Heart right ventricle (tissue), 16 donors: ENCODE data around the gene TMEM120B. TPM values are rescaled to one million over a fixed set of nuclear protein-coding genes. Genes with fewer than 3 reads are reported as not detected.
"Not testable (repeated sequence)": the region's sequence is repeated elsewhere in the genome, so short reads cannot be mapped to it uniquely, and the experiment has no call there.

ENCODE experiments used
- ATAC-seq, 8 donors: fragments of 200-7000 bp; cut with Tn5 transposase; one replicate each; pipeline ENCODE4 v1.9.1; 2020; ENCODE audit warnings: mild to moderate bottlenecking in 8 of 8, moderate library complexity in 8 of 8, moderate number of reproducible peaks in 1 of 8
- DNase-seq, 2 donors: peaks; one replicate each; pipeline ENCODE4 v3.0.0-alpha.2; 2020
- H3K27ac ChIP-seq, 10 donors: fragments of 200-600 bp; sonication (generic) in 2 of 10; one replicate each; pipeline versions ENCODE4 v1.5.0 to v1.8.0; 2020 to 2022; ENCODE audit warnings: mild to moderate bottlenecking in 3 of 10
- H3K27me3 ChIP-seq, 7 donors: fragments of 200-600 bp; one replicate each; pipeline ENCODE4 v1.8.0; 2021 to 2022; ENCODE audit warnings: mild to moderate bottlenecking in 2 of 7
- H3K36me3 ChIP-seq, 9 donors: fragments of 200-600 bp; sonication (generic) in 1 of 9; one replicate each; pipeline versions ENCODE4 v1.5.0 to v1.8.0; 2020 to 2022; ENCODE audit warnings: mild to moderate bottlenecking in 2 of 9
- H3K4me1 ChIP-seq, 9 donors: fragments of 200-600 bp; sonication (generic) in 1 of 9; one replicate each; pipeline versions ENCODE4 v1.5.0 to v1.8.0; 2020 to 2022; ENCODE audit warnings: mild to moderate bottlenecking in 4 of 9
- H3K4me3 ChIP-seq, 10 donors: fragments of 200-600 bp; sonication (generic) in 2 of 10; one replicate each; pipeline versions ENCODE4 v1.5.0 to v1.8.0; 2020 to 2022; ENCODE audit warnings: mild to moderate bottlenecking in 7 of 10, moderate library complexity in 2 of 10
- H3K9me3 ChIP-seq, 11 donors: fragments of 200-600 bp in 10 of 11; sonication (generic) in 2 of 11; one replicate each; pipeline versions ENCODE4 v1.5.0 to v1.8.0; 2013 to 2022; ENCODE audit warnings: mild to moderate bottlenecking in 2 of 11, control low read depth in 1 of 11, moderate library complexity in 1 of 11
- WGBS, 2 donors: extraction: QIAGEN DNeasy Blood & Tissue Kit; methylation state at CpG; one replicate each; pipeline ENCODE4 v1.1.7; 2013; ENCODE audit warnings: inconsistent platforms in 1 of 2; 5-methylcytosine and 5-hydroxymethylcytosine counted together
- intact Hi-C, 10 donors: fragments of 100-400 bp; cut with DNase I; formaldehyde crosslinking; loops; one replicate each; pipeline versions ENCODE4 v1.11.1 to v1.14.2; 2022
- polyA plus RNA-seq, 2 donors: library from polyadenylated mRNA; stranded (reverse); fragments of 200-250 nt; gene quantifications; one replicate each; pipeline ENCODE4 v1.2.3, GENCODE V29; 2013
- total RNA-seq, 10 donors: library from RNA; stranded (reverse); fragmentation: NEBNext Ultra II Directional in 3 of 10; extraction: Animal tissue kit (Norgen Biotek cat#: 25700) in 3 of 10; gene quantifications; one replicate each; pipeline versions ENCODE4 v1.2.1 to v1.2.4, GENCODE V29; 2021 to 2023
- TF ChIP-seq, protein P1 (sequence below), 9 donors: fragments of 200-600 bp; sonication (generic) in 2 of 9; IDR thresholded peaks; one replicate each; pipeline versions ENCODE4 v1.5.0 to v1.8.0; 2021 to 2022; ENCODE audit warnings: antibody characterized with exemption in 9 of 9, mild to moderate bottlenecking in 5 of 9, moderate library complexity in 1 of 9
- donor health status: Arrhythmogenic right ventricular cardiomyopathy.
- donor health status: ischemic (EF 13 %, LVEDD 7.1; RV severe dilation, severe dysfunction).
- donor health status: healthy with polysubstance abuse.
- donor health status: DM: no; HTN: yes; CAD: no.
- donor health status: DM: no; HTN: no; CAD: no.
- donor health status: ischemic (EF 25% LVEDD 6.9; RV normal size, moderate dysfunction).
- donor health status: ischemic (EF 25% LVEDD 5.7; RV mildly dilated, moderate dysfunction).
- donor health status: healthy.
- donor health status: DM: yes; HTN: yes; CAD: no.
- donor health status: Ischemic cardiomyopathy.
- donor health status: ischemic (EF 35%, LVEDD 5.7; RV mildly dilated, moderate dysfunction).
- donor health status: nonischemic (EF 11% LVEDD 7.7; RV severe dilation, severe dysfunction).
- donor health status: DM: yes; HTN: yes; CAD: no.
- donor health status: PGD.
- donor health status: ischemic (EF 29% LVEDD 5.4; RV normal size, mild dysfunction).
- donor health status: nonischemic (EF 23%, LVEDD 6.1; RV moderate dilation, normal function).

The TMEM120B gene
- total and polyA plus RNA-seq, 12 donors: 5.3 to 12.7 (median 7.4) TPM

GRCh38 chr12:121741743-121742142, 29.2 kb downstream of the TMEM120B start:
- DNase-seq (no peak), ATAC-seq (no peak)
- H3K4me1 ChIP-seq: peaks cover 0 to 6% (median 0%) of the 10 kb centered on the region in 9 donors
- intact Hi-C loops: no loop called here
- H3K36me3 ChIP-seq: peaks cover 0 to 13% (median 0%) of the 10 kb centered on the region in 9 donors
- peak overlapping the region in 1 of 10 donors; percentile 71 for H3K27ac ChIP-seq
- 87 to 92% methylated on average over 6 of the region's 6 CpGs for WGBS, 2 donors
- TF ChIP-seq, protein P1, sequence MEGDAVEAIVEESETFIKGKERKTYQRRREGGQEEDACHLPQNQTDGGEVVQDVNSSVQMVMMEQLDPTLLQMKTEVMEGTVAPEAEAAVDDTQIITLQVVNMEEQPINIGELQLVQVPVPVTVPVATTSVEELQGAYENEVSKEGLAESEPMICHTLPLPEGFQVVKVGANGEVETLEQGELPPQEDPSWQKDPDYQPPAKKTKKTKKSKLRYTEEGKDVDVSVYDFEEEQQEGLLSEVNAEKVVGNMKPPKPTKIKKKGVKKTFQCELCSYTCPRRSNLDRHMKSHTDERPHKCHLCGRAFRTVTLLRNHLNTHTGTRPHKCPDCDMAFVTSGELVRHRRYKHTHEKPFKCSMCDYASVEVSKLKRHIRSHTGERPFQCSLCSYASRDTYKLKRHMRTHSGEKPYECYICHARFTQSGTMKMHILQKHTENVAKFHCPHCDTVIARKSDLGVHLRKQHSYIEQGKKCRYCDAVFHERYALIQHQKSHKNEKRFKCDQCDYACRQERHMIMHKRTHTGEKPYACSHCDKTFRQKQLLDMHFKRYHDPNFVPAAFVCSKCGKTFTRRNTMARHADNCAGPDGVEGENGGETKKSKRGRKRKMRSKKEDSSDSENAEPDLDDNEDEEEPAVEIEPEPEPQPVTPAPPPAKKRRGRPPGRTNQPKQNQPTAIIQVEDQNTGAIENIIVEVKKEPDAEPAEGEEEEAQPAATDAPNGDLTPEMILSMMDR (IDR thresholded peaks at IDR 0.05): no peak
- no peak overlapping the region for H3K4me3 ChIP-seq
- no peaks in the 10 kb centered on the region for H3K9me3 ChIP-seq
- no peaks in the 10 kb centered on the region for H3K27me3 ChIP-seq

GRCh38 chr12:121745545-121745944, 33.0 kb downstream of the TMEM120B start:
- 93 to 97% methylated on average over 5 of the region's 5 CpGs for WGBS, 2 donors
- DNase-seq, H3K27me3 ChIP-seq, H3K9me3 ChIP-seq, H3K4me3 ChIP-seq, intact Hi-C loops, ATAC-seq, H3K27ac ChIP-seq: not testable (repeated sequence)
- peaks cover 0 to 28% (median 0%) of the 10 kb centered on the region in 9 donors for H3K36me3 ChIP-seq
- peaks cover 0 to 11% (median 4%) of the 10 kb centered on the region in 9 donors for H3K4me1 ChIP-seq

DNA sequence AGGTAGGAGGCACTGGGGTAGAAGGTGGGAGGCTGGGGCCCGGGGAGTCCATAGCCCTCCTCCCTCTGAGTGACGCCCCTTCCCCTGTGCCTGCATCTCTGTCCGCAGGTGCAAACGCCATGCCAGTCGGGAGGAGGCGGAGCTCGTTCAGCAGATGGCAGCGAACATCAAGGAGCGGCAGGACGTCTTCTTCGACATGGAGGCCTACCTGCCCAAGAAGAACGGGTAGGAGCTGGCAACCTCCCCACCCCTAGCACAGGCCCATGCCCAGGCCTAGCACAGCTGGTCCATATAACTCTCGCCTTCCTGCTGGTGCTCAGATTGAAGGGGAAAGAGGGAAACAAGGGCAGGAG, 35.6 kb downstream of the TMEM120B start:
- Histone ChIP-seq H3K9me3 (no peaks in the 10 kb centered on the region), H3K4me3 (no peak overlapping the region), H3K4me1 (peaks cover 0 to 13% (median 2%) of the 10 kb centered on the region in 9 donors), H3K27me3 (no peaks in the 10 kb centered on the region), H3K27ac (peak overlapping the region in 3 of 10 donors; percentile 19 to 47 (median 27)), H3K36me3 (peaks cover 0 to 44% (median 0%) of the 10 kb centered on the region in 9 donors)
- intact Hi-C loops: no loop called here
- ATAC-seq (peak in 2 of 8 donors; percentile 9 to 11), DNase-seq (no peak)
- WGBS, 2 donors: 71 to 86% methylated on average over 13 of the region's 13 CpGs
- TF ChIP-seq, protein P1 (IDR thresholded peaks at IDR 0.05): no peak

DNA sequence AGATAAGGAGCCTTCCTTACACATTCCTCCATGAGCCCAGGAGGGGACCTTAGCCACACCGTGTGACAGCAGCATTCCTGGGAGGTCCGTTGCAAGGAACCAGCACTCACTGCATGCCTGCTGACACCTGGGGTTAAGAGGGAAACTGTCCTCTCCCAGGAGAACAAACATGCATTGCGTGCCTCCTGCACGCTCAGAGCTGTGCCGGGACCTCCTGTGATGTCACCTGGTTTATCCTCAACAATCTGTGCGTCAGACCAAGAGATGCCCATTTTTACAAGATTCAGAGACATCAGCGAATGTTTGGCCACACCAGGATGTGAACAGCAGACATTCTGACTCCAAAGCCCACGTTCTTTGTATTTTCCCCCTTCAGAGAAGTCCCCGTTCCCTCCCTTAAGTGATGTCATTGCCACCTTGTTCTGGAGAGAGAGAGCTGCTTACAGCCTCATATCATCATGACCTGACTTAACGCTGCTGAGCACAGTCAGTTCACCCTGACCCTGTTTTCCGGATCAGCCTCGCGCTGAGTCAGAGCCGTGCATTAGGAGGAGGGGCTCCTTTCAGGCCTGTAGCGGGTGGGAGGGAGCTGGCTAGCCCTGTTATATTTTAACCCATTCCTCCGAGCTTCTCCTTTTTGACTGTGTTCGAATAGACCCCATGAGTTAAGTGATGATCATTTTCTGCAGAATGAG, 36.2 kb downstream of the TMEM120B start:
- Histone ChIP-seq H3K27ac (peak overlapping the region in 5 of 10 donors; percentile 19 to 47 (median 34)), H3K9me3 (no peaks in the 10 kb centered on the region), H3K4me1 (peaks cover 0 to 18% (median 7%) of the 10 kb centered on the region in 9 donors), H3K36me3 (peaks cover 0 to 41% (median 0%) of the 10 kb centered on the region in 9 donors), H3K4me3 (no peak overlapping the region), H3K27me3 (no peaks in the 10 kb centered on the region)
- TF ChIP-seq, protein P1 (IDR thresholded peaks at IDR 0.05): no peak
- ATAC-seq (peak in 6 of 8 donors; percentile 60 to 94 (median 80)), DNase-seq (peak in 1 of 2 donors; percentile 26)
- intact Hi-C loops: no loop called here
- 43 to 47% methylated on average over 17 of the region's 17 CpGs for WGBS, 2 donors

DNA sequence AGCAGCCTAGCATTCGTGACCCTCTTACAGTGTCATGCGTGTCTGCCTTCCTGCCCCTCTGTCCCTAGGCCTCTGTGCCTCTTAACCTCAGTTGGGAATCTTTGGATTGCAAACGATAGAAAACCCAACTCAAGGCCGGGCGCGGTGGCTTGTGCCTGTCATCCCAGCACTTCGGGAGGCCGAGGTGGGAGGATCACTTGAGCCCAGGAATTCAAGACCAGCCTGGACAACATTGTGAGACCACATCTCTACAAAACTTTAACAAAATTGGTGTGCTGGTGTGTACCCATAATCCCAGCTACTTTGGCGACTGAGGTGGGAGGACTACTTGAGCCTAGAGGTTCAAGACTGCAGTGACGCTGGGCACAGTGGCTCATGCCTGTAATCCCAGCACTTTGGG, 36.7 kb downstream of the TMEM120B start:
- Histone ChIP-seq H3K27me3 (no peaks in the 10 kb centered on the region), H3K36me3 (peaks cover 0 to 36% (median 0%) of the 10 kb centered on the region in 9 donors), H3K4me1 (peaks cover 0 to 23% (median 9%) of the 10 kb centered on the region in 9 donors), H3K27ac (peak overlapping the region in 4 of 10 donors; percentile 19 to 47 (median 36)), H3K9me3 (no peaks in the 10 kb centered on the region), H3K4me3 (no peak overlapping the region)
- no peak for DNase-seq
- ATAC-seq: no peak
- WGBS, 2 donors: 86 to 90% methylated on average over 10 of the region's 10 CpGs
- TF ChIP-seq, protein P1 (IDR thresholded peaks at IDR 0.05): no peak
- intact Hi-C loops: no loop called here
